A549 (cell line): ENCODE measurements around the gene BUD31.

Source experiments
- BHLHE40 ChIP-seq: IDR thresholded peaks from 2 replicates; pipeline ENCODE4 v1.6.1; 2012; ENCODE audit warnings: low read depth, low read length, inconsistent platforms
- CHD4 ChIP-seq: fragments of 200-600 bp; sonication (generic); IDR thresholded peaks from 2 replicates; pipeline ENCODE4 v1.6.1; 2016; ENCODE audit warnings: antibody characterized with exemption, mild to moderate bottlenecking, borderline replicate concordance
- CTCF ChIP-seq: fragments of >200 bp; sonication (Bioruptor Twin); formaldehyde crosslinking; IDR thresholded peaks from 3 replicates; pipeline ENCODE4 v1.5.1; 2016
- EP300 ChIP-seq, 2 experiments: fragments of >200 bp; sonication (Bioruptor Twin); formaldehyde crosslinking; IDR thresholded peaks; 2 replicates in 1 of 2; 3 replicates in 1 of 2; pipeline ENCODE4 v1.6.1; 2016 to 2017
- KDM1A ChIP-seq: fragments of 200-600 bp; sonication (generic); IDR thresholded peaks from 2 replicates; pipeline ENCODE4 v1.6.1; 2016; ENCODE audit warnings: low read depth, mild to moderate bottlenecking
- MYC ChIP-seq: IDR thresholded peaks from 2 replicates; pipeline ENCODE4 v1.6.1; 2012; ENCODE audit warnings: mild to moderate bottlenecking, inconsistent platforms, low read length, improper control_type of control experiment, borderline replicate concordance
- POLR2A ChIP-seq: IDR thresholded peaks from 2 replicates; pipeline ENCODE4 v1.6.1; 2012; ENCODE audit warnings: mild to moderate bottlenecking, low read length
- POLR2AphosphoS2 ChIP-seq: conservative IDR thresholded peaks from 2 replicates; pipeline ENCODE4 v1.6.1; 2012; ENCODE audit warnings: low read length, improper control_type of control experiment, inconsistent platforms
- ZNF302 ChIP-seq: fragments of 250-450 bp; sonication (Bioruptor Pico); IDR thresholded peaks from 2 replicates; pipeline ENCODE4 v1.9.0; 2021; ENCODE audit warnings: inconsistent platforms, mild to moderate bottlenecking, moderate library complexity

GRCh38 chr7:99371376-99371920 lies 37.3 kb upstream of the BUD31 start:
- no peak for TF ChIP-seq CTCF
- TF ChIP-seq ZNF302 (CRISPR knock-in tag) = no peak
- TF ChIP-seq CHD4 = no peak
- no peak for TF ChIP-seq POLR2A
- TF ChIP-seq BHLHE40 = no peak
- TF ChIP-seq EP300 (IDR thresholded peaks at IDR 0.05) = no peak
- TF ChIP-seq MYC = no peak
- no peak for TF ChIP-seq POLR2AphosphoS2
- no peak for TF ChIP-seq KDM1A
